Measurements from ENCODE around the gene HOXA10.

The HOXA10 gene

GRCh38 chr7:27173956-27174873 is at the start of gene HOXA10:
HOXA10 (minus strand) TSS chr7:27174320; CDS start chr7:27174306, 14 bp downstream.
- no peak for DNase-seq

GRCh38 chr7:27221201-27221797 is 47.2 kb upstream of the HOXA10 start:
- no peak for DNase-seq

GRCh38 chr7:27220440-27220955 is 46.4 kb upstream of the HOXA10 start:
- no peak for DNase-seq

- no peak for DNase-seq
Observed at GRCh38 chr7:27219821-27220220, 45.7 kb upstream of the HOXA10 start.

- no peak for DNase-seq
Observed at GRCh38 chr7:27217951-27218350, 43.8 kb upstream of the HOXA10 start.

- no peak for DNase-seq
Observed at GRCh38 chr7:27215356-27215755, 41.2 kb upstream of the HOXA10 start.

GRCh38 chr7:27214239-27214950 is 40.3 kb upstream of the HOXA10 start:
- DNase-seq = no peak

GRCh38 chr7:27213433-27214238 is 39.5 kb upstream of the HOXA10 start:
- no peak for DNase-seq

- no peak for DNase-seq
Observed at GRCh38 chr7:27212497-27213432, 38.6 kb upstream of the HOXA10 start.

- no peak for DNase-seq
Observed at GRCh38 chr7:27211764-27212204, 37.7 kb upstream of the HOXA10 start.

GRCh38 chr7:27211084-27211446 is 36.9 kb upstream of the HOXA10 start:
- no peak for DNase-seq

GRCh38 chr7:27210441-27211083 is 36.4 kb upstream of the HOXA10 start:
- no peak for DNase-seq

GRCh38 chr7:27209933-27210440 is 35.9 kb upstream of the HOXA10 start:
- no peak for DNase-seq

GRCh38 chr7:27208998-27209397 is 34.9 kb upstream of the HOXA10 start:
- DNase-seq = no peak

GRCh38 chr7:27207348-27207985 is 33.3 kb upstream of the HOXA10 start:
- DNase-seq = no peak

- no peak for DNase-seq
Observed at GRCh38 chr7:27205325-27206280, 31.5 kb upstream of the HOXA10 start.

GRCh38 chr7:27204851-27205322 is 30.8 kb upstream of the HOXA10 start:
- DNase-seq = no peak

- no peak for DNase-seq
Observed at GRCh38 chr7:27203964-27204594, 30.0 kb upstream of the HOXA10 start.

Measured in cerebellar nuclear complex (tissue), 1 donor.